H1 (cell line): ENCODE results near the gene PHF1. TPM values are rescaled to one million over a fixed set of nuclear protein-coding genes. Genes with fewer than 3 reads are reported as not detected.

ENCODE experiments used
- KDM4A ChIP-seq: IDR thresholded peaks from one replicate; pipeline ENCODE4 v1.7.1; 2012; ENCODE audit warnings: low read depth, mild to moderate bottlenecking, moderate library complexity, low read length, inconsistent platforms; ENCODE audit not compliant: severe bottlenecking
- MAFK ChIP-seq: IDR thresholded peaks from 2 replicates; pipeline ENCODE4 v1.6.1; 2012; ENCODE audit warnings: low read depth, mild to moderate bottlenecking, improper control_type of control experiment, low read length
- RAD21 ChIP-seq, 2 experiments: IDR thresholded peaks in 1 of 2; conservative IDR thresholded peaks in 1 of 2; 2 replicates each; pipeline ENCODE4 v1.6.1; 2011; ENCODE audit warnings: low read depth in 2 of 2, low read length in 2 of 2, improper control_type of control experiment in 1 of 2, inconsistent platforms in 1 of 2, mild to moderate bottlenecking in 1 of 2, moderate library complexity in 1 of 2
- polyA plus RNA-seq, 7 experiments: library from polyadenylated mRNA; depleted of rRNA in 3 of 7; stranded (reverse) in 5 of 7; unstranded in 2 of 7; fragments of >200 nt in 5 of 7; fragments of 200-250 nt in 2 of 7; gene quantifications; 1 replicate in 5 of 7; 2 replicates in 1 of 7; 4 replicates in 1 of 7; pipeline versions ENCODE4 v1.2.1 to v1.2.3, GENCODE V29; 2011 to 2013; ENCODE audit warnings: missing spikeins in 2 of 7, mixed read lengths in 2 of 7
- total RNA-seq: library from RNA; stranded (reverse); fragmentation: NEBNext Ultra II Directional; extraction: Animal tissue kit (Norgen Biotek cat#: 25700); gene quantifications from 2 replicates; pipeline ENCODE4 v1.2.1, GENCODE V29; 2021

PHF1 gene
- total and polyA plus RNA-seq, 2 of the 8 experiments (the other 6 are each of a cell fraction or from before 2014, with no cell fraction given), result 47.3 to 78.6 TPM

- TF ChIP-seq MAFK (no peak), KDM4A (no peak), RAD21 (IDR thresholded peaks at IDR 0.05 in 1 of 2, conservative IDR thresholded peaks at IDR 0.05 in 1 of 2; ENCODE audit: low read depth in 2 of 2, low read length in 2 of 2) (no peak)
These were observed 5.4 kb upstream of the PHF1 start (continued) for GRCh38 chr6:33405386-33405940.
